ENCODE measurements around the gene DNM2.

Gene DNM2

DNA sequence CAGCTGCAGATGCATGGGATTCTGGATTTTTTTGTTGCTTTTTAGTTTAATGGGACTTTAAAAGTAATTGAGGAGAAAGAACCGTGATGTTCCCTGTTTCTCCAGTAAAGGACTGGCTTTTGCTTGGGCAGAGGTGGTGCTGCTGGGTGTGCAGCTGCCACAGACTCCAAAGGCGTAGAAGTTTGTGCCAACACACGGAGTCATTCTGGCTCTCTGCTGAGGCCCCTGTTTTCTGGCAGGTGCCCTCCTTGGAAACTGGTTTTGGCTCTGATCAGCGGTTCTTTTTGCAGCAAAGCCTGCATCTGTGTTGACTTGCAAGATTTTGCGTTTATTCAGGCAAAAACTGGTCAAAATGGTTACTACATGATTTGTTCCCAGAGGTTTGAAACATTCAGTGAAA, 32.7 kb upstream of the DNM2 start:
- no peaks in the 10 kb centered on the region for H3K4me1 ChIP-seq (ENCODE audit: low read length)
- H3K4me2 ChIP-seq (ENCODE audit: low read depth, low read length): no peak overlapping the region
- peaks cover 4% of the 10 kb centered on the region; the same call in 1 of the 2 replicates for H4K20me1 ChIP-seq (ENCODE audit: insufficient read depth, low read length)
- no peaks in the 10 kb centered on the region for H3K27me3 ChIP-seq (replicated peaks; ENCODE audit: insufficient read depth, low read length)
- H3K36me3 ChIP-seq (replicated peaks; ENCODE audit: insufficient read depth, low read length): peaks cover 38% of the 10 kb centered on the region
- DNase-seq: no peak
- no peak overlapping the region for H3K27ac ChIP-seq (ENCODE audit: low read length)
- H2AFZ ChIP-seq (ENCODE audit: low read length): no peak overlapping the region
- TF ChIP-seq CTCF (IDR thresholded peaks at IDR 0.05; ENCODE audit: low read length) (no peak), EZH2 (optimal IDR thresholded peaks at IDR 0.05; ENCODE audit: low read depth, low read length) (no peak), EZH2phosphoT487 (IDR thresholded peaks at IDR 0.05; ENCODE audit: low read length) (no peak)
- H3K79me2 ChIP-seq (ENCODE audit: low read length): peaks cover 57% of the 10 kb centered on the region
- no peaks in the 10 kb centered on the region for H3K9me3 ChIP-seq (replicated peaks; ENCODE audit: insufficient read depth, low read length)
- no peak overlapping the region for H3K4me3 ChIP-seq (ENCODE audit: low read length)
- no peak overlapping the region for H3K9ac ChIP-seq (ENCODE audit: low read length)
- H3K9me2 ChIP-seq (replicated peaks; ENCODE audit: insufficient read depth, low read length): no peaks in the 10 kb centered on the region
- H3F3A ChIP-seq (ENCODE audit: insufficient read depth, low read length): no peaks in the 10 kb centered on the region; the same call in 1 of the 2 replicates

DNA sequence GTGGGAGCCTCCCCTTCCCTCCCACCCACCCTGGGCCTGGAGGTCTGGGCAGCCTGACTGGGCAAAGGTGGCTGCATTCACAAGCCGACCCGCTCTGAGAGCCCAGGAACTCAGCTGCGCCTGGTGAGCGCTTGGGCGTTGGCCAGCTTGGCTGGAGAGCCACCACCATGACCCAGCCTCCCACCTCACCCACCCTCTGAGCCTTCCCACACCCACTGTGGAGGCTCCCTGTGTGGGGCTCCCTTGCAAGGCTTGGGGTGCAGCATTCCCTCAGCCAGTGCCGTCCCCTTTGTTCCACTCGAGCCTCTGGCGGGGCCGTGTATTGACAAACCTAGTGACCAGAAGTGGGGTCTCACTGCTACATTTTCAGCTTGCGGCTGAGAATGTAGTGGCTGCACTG, 31.7 kb upstream of the DNM2 start:
- H3K9ac ChIP-seq (ENCODE audit: low read length): no peak overlapping the region
- H3K36me3 ChIP-seq (replicated peaks; ENCODE audit: insufficient read depth, low read length): peaks cover 30% of the 10 kb centered on the region
- no peaks in the 10 kb centered on the region for H3K9me3 ChIP-seq (replicated peaks; ENCODE audit: insufficient read depth, low read length)
- no peaks in the 10 kb centered on the region for H3K27me3 ChIP-seq (replicated peaks; ENCODE audit: insufficient read depth, low read length)
- TF ChIP-seq EZH2phosphoT487 (IDR thresholded peaks at IDR 0.05; ENCODE audit: low read length) (no peak), CTCF (IDR thresholded peaks at IDR 0.05; ENCODE audit: low read length) (no peak), EZH2 (optimal IDR thresholded peaks at IDR 0.05; ENCODE audit: low read depth, low read length) (no peak)
- no peak overlapping the region for H2AFZ ChIP-seq (ENCODE audit: low read length)
- H3K27ac ChIP-seq (ENCODE audit: low read length): no peak overlapping the region
- H4K20me1 ChIP-seq (ENCODE audit: insufficient read depth, low read length): peaks cover 4% of the 10 kb centered on the region; the same call in 1 of the 2 replicates
- H3F3A ChIP-seq (ENCODE audit: insufficient read depth, low read length): no peaks in the 10 kb centered on the region; the same call in 1 of the 2 replicates
- H3K79me2 ChIP-seq (ENCODE audit: low read length): peaks cover 48% of the 10 kb centered on the region
- H3K4me1 ChIP-seq (ENCODE audit: low read length): no peaks in the 10 kb centered on the region
- no peaks in the 10 kb centered on the region for H3K9me2 ChIP-seq (replicated peaks; ENCODE audit: insufficient read depth, low read length)
- H3K4me3 ChIP-seq (ENCODE audit: low read length): no peak overlapping the region
- DNase-seq: no peak
- no peak overlapping the region for H3K4me2 ChIP-seq (ENCODE audit: low read depth, low read length)

DNA sequence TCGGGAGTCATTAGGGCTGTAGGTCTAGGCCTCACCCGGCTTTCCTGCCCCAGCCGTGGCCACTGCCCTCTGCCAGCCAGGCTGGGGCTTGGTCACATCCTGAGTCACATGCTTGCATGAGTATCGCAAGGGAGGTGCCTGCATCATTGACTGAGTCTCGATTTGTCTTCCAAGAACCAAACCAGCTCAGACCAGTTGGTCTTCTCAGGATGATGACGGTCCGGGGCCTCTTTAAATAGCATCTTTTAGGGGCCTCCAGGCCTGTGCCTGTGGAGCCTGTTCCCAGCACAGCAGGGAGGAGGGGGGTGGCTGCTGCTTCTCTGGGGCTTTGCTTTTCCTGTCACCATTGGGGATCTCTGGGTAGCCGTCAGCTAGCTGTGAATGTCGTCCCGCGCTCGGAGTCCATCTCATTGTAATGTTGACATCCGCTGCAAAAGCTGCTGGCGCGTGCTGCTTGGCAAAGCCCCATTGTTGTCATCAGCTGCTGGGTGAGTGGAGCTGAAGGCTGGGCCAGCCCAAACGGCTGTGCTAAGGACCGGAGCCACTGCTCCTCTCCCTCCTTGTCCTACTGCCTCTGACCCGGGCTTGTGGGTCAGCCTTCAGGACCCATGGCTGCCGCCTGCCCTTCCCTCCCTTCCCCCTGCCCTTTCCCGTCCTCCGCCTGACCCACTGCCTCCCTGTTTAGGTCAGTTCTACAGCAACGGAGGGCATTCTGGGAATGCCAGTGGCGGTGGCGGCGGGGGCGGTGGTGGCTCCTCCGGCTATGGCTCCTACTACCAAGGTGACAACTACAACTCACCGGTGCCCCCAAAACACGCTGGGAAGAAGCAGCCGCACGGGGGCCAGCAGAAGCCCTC, 31.0 kb upstream of the DNM2 start:
- Histone ChIP-seq H3K9ac (ENCODE audit: low read length) (no peak overlapping the region), H3K4me3 (ENCODE audit: low read length) (no peak overlapping the region), H3K9me2 (replicated peaks; ENCODE audit: insufficient read depth, low read length) (no peaks in the 10 kb centered on the region), H3K79me2 (ENCODE audit: low read length) (peaks cover 45% of the 10 kb centered on the region), H4K20me1 (ENCODE audit: insufficient read depth, low read length) (peaks cover 4% of the 10 kb centered on the region; the same call in 1 of the 2 replicates), H3K4me1 (ENCODE audit: low read length) (no peaks in the 10 kb centered on the region), H3K9me3 (replicated peaks; ENCODE audit: insufficient read depth, low read length) (no peaks in the 10 kb centered on the region), H3K27me3 (replicated peaks; ENCODE audit: insufficient read depth, low read length) (no peaks in the 10 kb centered on the region), H3K36me3 (replicated peaks; ENCODE audit: insufficient read depth, low read length) (peaks cover 30% of the 10 kb centered on the region), H2AFZ (ENCODE audit: low read length) (no peak overlapping the region), H3K4me2 (ENCODE audit: low read depth, low read length) (no peak overlapping the region), H3K27ac (ENCODE audit: low read length) (no peak overlapping the region), H3F3A (ENCODE audit: insufficient read depth, low read length) (no peaks in the 10 kb centered on the region; the same call in 1 of the 2 replicates)
- no peak for TF ChIP-seq EZH2phosphoT487 (IDR thresholded peaks at IDR 0.05; ENCODE audit: low read length)
- no peak for TF ChIP-seq CTCF (IDR thresholded peaks at IDR 0.05; ENCODE audit: low read length)
- TF ChIP-seq EZH2 (optimal IDR thresholded peaks at IDR 0.05; ENCODE audit: low read depth, low read length): no peak
- DNase-seq: no peak
